HG03354 (cell line): Measurements from ENCODE around the gene GCN1.
A peak's percentile ranks its signal among the peaks of the same experiment; 100 is the strongest.
"Not testable (repeated sequence)": the region's sequence is repeated elsewhere in the genome, so short reads cannot be mapped to it uniquely, and the experiment has no call there.

Source experiments
- ATAC-seq: cut with Tn5 transposase; IDR thresholded peaks from one replicate; pipeline ENCODE4 v1.9.1; 2021; ENCODE audit warnings: mild to moderate bottlenecking; ENCODE audit not compliant: unreplicated experiment, poor library complexity, severe bottlenecking

The GCN1 gene

DNA sequence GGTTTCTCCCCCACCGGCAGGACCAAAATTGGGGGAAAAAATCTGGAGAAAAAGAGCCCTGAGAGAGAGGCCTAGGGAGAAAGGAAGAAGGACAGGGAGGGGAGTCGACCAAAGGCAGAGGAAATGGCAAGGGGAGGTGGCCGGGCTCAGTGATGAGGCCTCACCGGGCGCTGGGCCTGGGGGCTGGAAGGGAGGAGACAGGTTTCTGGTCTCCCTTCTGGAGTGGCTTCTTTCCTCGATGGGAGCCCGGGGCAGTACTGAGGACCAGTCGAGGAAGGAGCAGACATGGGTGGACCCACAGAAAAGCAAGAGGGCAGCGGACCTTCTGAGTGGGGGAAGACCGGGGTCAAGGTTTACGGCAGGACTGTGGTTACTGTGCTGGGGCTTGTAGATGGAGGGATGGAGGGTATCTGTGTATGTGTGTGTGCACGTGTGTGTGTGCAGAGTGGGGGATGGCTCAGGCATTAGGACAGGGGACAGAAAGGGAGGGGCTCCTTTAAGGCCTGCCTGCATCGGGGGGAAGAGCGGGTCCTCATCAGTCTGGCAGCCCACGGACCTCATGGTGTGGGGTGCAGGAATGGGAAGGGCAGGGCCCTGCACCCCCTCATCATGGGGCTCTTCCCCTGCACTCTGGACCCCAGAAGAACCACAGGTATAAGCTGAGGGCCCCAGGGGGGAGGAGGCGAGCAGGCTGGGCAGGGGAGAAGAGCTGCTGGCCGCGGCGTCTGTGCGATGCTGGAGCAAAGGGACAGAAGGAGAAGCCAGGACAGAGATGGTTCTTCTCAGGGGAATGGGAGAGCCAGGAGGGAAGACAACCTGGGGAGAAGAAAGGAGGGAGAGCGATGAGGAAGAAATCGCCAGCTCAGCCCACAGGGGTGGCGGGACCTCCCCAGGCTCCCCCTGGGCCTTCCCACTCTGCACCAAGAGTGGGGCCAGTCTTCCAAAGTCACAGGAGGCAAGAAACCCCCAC is 21.5 kb upstream of the GCN1 start:
- ATAC-seq, result no peak

DNA sequence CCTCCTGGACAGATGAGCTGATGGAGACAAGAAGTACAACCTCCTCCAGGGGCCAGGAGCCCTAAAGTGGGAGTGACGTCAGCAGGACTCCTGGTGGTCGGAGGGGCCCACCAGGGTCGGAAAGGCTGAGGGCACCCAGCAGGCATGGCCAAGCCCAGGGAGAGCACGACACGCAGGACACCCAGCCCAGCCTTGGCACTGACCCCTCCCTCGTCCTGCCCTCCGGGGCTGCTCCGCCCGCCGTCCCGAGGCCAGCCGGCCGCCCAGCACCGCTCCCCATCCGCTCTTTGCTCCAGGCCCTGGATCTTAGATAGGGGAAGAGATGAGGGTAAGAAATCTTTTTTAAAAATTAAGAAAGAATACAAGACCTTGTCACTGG is 20.8 kb upstream of the GCN1 start:
- no peak for ATAC-seq

DNA sequence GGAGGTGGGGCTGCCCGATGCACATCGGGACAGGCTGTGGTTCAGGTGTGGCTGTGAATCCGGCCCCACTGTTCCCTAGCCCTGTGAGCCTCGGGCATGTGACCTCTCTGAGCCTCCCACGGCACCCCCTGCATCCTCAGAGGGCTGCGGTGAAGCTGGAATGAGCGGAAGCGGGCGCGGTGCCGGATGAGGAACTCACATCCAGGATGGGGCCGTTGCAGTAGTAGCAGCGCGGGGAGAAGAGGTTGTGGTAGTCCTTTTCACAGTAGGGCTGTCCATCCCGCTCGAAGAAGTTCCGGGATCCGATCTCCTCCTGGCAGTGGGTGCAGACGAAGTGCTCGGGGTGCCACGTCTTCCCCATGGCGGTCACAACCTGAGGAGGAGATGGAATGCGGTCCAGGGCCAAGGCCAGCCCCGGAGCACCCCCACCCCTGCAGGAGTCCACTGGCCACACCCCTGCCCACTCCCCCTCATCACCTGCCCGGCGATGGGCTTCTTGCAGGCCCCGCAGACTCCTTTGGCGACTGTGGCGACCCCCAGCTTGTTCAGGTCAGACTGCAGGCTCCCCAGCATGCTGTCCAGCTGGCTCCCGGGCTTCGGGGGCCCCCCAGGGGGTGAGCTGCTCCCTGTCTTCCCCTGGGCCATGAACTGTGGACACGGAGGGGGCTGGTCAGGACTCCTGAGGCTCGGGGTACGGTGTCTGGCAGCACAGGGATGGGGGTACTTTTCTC is 20.3 kb upstream of the GCN1 start:
- no peak for ATAC-seq

DNA sequence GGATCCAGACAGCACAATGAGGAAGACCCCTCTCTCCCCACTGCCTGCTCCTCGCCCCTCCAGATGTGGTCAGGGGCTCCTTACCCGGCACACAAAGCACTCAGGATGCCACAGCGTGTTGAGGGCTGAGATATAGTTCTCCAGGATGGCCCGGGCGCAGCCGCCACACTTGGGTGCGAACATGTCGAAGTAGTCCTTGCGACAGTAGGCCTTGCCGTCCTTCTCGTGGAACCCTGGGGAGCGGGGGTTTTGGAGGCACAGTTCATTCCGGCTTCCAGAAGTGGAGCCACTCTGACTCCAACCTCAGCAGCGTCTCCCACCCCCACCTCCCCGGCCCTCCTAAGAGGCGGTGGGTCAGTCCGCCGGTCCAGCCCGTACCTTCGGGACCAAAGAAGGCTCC is 19.2 kb upstream of the GCN1 start:
- no peak for ATAC-seq

DNA sequence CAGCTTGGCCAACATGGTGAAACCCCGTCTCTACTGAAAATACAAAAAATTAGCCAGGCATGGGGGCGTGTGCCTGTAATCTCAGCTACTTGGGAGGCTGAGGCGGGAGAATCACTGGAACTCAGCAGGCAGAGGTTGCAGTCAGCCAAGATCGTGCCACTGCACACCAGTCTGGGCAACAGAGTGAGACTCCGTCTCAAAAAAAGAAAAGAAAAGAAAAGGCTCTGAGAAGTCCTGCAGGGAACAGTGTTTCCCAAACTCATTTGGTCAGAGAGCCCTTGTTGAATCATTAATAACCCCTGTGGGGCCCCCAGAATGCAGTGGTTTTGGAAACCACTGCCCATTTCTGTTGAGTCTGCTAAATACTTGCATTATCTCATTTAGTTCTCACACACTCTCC is 18.7 kb upstream of the GCN1 start:
- ATAC-seq, result not testable (repeated sequence)

DNA sequence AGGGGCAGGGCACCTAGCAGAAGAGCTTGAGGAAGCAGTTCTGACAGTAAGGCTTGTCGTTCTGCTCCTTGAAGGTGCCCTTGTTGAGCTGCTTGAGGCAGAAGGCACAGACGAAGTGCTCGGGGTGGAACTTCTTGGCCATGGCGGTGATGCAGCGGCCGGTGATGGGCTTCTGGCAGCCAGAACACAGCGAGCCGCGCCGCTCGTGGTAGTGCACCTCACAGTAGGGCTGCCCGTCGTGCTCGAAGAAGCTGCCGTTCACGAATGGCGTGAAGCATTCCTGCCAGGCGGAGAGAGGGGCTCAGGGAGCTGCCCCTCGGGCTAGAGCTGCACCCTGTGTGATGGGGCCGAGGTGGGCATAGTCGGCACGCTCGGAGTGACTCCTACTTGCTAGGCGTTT is 17.8 kb upstream of the GCN1 start:
- no peak for ATAC-seq

DNA sequence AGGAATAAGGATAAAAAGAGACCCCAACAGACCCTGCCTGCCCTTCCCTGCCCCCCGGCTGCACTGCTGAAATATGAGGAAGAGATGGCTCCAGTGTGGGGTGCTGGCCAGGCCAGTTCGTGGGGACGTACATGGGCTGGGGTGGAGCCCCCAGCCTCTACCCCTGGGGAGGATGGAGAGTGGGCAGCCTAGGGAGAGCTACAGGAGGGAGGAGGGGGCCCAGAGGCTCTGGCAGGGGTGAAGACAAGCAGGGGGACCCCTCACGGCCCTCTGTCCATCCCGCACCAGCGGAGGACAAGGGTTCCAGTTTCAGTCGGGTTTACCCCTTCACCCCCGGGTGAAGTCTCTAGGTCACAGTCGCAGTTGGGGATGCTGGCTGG is 17.4 kb upstream of the GCN1 start:
- ATAC-seq, result no peak

DNA sequence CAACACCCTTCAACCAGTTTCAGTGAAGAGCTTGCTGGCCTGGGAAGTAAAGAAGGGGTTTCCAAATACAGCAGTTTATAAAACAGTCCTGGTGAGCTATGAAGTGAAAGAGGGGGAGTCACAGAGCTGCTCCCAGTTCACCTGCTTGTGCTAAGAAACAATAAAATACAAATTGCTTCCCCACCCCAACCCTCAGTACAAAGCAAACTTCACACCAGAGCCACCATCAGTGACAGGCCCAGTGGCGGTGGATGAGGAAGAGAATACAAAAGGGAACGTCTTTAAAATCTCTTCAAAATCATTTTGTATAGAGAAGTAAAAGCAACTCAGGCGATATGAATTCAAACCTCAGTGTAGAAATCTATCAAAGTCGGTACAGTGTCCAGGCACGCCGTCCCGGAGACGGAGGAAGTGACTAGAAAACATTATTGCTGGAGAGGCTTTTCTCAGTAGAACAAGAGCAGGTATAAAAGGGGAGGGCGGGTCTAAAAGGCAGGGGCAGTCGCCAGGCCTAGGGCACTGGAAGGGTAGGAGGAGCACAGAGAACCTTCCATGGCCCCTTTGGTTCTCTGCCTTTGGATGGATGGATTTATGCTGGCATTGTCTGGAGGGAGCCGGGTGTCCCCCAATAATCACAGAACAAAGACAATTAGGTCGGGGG is 16.9 kb upstream of the GCN1 start:
- ATAC-seq, result no peak

DNA sequence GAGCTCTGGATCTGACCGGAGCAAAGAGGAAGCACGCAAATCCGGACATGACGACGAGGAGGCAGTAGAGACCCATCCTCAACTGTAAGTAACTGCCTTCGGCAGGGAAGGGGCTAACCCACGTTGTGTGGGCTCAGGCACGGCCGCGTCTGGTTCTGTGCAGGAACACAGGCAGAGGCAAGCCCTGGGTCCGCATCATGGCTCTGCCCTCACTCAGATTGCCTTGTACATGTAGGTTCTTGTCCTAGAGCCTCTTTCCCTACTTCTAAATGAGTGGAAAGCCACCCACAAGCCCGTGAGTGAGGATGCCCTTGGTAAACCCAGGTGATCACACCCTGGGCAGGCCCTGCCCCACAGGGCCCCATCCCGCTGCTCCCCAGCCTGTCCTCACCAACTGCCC is 15.3 kb upstream of the GCN1 start:
- ATAC-seq, result no peak

DNA sequence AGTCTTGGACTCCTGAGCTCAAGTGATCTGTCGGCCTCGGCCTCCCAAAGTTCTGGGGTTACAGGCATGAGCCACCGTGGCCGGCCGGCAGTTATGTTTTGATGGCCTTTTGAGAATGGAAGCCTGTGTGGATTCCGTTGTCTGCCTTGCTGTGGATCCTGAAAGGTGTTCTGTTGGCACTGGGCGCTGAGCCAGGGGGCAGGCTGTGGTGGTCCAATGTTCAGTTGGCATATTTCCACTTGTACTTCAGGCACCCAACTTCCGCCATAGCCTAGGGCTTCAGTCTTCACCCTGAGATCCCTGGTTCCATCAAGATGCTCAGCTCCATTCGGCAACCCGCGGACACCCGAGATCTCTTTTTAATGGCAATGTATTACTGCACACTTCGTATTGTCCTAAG is 12.7 kb upstream of the GCN1 start:
- no peak for ATAC-seq

DNA sequence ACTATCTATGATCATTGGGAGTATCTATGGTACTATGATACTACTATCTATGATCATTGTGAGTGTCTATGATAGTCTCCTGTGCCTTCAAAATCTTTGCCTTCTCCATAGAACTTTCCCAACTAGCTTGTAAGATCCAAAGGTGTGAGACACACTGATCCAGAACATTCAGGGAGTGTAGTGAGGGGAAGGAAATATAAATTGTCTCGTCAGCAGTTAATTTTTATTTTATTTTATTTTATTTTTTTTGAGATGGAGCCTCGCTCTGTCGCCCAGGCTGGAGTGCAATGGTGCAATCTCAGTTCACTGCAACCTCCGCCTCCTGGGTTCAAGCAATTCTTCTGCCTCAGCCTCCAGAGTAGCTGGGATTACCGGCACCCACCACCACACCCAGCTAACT is 12.3 kb upstream of the GCN1 start:
- not testable (repeated sequence) for ATAC-seq

DNA sequence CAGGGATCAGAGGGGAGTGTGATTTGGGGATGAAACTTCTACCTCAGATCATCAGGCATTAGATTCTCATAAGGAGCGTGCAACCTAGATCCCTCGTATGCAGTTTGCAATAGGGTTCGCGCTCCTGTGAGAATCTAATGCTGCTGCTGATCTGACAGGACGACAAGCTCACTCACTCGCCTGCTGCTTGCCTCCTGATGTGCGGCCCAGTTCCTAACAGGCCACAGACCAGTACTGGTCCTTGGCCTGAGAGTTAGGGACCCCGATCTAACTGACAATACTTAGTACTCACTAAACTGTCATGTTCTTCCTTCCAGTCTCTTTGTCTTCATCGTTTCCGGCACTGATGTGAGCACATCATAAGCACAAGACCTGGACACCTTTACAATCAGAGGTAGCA is 11.7 kb upstream of the GCN1 start:
- no peak for ATAC-seq

DNA sequence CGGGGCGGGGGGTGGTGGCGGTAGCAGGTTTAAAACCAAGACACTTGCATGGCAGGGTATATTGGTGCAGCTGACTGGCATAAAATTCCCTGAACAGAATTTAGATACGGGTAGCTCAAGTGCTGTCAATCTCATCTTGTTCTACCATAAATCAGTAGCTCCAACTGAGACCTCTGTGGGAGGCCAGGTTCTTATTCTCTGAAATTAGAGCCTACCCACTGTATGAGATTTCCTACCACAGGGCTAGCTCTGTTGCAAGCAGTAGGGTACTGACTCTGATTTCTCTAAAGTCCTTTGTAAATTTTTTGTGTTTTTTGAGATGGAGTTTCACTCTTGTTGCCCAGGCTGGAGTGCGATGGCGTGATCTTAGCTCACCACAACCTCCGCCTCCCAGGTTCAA is 9.7 kb upstream of the GCN1 start:
- no peak for ATAC-seq

DNA sequence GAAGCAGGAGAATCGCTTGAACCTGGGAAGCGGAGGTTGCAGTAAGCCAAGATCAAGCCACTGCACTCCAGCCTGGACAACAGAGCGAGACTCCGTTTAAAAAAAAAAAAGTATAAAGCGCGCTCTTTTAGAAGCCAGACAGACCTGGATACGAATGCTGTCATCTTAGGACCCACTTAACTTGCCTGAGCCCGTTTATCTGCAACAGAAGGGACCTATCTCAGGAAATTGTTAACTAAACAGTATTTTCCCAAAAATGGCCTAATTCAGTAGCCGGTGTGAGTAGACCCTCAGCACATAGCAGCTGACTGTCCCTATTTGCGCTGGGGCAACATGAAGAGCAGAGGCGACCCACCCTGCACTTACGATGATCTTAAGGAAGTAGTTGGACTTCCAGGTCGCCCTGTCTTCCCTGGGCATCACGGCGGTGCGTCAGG is 5.9 kb upstream of the GCN1 start:
- ATAC-seq, result no peak

DNA sequence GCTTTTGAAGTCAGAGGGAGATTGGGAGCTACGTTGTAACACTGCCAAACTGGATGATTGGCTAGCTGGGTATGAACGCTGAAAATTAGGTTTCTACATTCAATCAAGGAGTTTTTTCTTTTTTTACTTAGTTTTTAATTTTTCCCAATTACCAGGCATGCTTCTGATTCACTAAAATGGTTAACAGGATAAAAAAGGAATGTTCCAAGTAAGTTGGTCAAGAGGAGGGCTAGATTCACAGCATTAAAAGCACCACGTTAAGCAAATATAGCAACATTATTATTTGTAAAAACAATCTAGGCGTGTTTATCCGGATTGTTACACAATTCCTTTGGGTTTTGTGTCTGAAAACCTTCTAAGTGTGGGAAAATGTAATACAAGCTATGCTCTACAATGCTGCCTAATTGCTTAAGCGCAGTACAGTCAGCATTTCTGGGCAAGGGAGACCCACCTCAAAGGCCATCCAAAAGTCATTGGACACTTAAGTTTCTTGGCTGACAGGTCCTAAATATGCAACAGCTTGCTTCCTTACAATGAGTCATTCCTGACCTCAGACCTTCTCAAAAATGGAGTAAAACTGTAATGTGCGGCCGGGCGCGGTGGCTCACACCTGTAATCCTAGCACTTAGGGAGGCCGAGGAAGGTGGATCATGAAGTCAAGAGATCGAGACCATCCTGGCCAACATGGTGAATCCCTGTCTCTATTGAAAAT is 5.2 kb upstream of the GCN1 start:
- no peak for ATAC-seq

DNA sequence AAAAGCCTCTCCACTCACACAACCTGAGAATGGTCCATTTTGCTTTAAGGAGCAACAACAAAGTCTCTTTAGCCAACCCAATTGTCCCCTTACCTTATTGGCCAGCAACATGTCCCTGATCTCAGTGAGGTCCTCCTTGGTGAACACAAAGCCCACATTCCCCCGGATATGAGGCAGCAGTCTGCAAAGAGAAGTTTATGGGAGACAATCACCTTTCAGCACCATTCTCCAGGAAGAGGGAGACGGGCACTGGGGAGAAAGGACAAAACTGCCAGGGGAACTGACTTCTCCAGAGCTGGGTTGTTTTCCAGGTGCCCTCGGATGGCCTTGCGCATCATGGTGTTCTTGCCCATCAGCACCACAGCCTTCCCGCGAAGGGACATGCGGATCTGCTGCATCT is 4.5 kb upstream of the GCN1 start:
- ATAC-seq, result no peak

DNA sequence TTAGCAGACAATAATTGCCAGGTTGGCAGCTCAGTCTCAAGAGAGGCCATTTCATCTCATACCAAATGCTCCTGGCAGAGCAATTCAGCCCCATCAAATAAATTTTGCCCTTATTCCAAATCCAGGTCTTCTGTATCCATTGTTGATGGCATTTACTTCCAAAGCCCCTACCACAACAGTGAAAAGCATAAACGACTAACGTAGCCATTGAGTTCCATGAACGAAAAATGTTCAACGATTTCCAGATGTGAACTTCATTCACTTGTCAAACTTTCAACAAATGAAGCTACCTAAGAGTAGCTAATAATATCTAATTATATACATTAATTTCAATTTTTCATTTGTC is 3.0 kb upstream of the GCN1 start:
- no peak for ATAC-seq

DNA sequence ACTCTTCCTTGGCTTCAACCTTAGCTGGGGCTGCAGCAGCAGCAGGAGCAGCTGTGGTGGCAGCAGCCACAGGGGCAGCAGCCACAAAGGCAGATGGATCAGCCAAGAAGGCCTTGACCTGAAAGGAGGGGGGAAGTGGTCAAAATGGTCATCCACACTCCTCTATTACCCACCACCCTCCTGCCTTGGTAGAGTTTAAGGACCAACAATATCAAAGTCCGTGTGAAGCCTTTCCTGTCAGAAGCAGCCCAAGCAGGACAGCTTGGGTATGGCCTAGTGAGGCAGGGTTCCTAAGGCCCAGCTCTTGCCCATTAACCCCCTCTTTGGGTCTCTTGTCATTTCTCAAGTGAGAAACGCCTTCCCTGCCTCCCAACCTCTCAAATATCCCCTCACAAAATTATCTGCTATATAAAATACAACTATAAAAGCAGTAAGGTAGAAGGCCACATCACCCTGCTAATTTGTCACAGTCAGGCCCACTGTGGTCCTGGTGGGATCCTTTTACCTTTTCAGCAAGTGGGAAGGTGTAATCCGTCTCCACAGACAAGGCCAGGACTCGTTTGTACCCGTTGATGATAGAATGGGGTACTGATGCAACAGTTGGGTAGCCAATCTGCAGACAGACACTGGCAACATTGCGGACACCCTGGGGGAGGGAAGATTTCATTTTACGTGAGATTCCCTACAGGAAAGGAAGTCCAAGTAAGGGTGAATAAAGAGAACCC is 2.5 kb upstream of the GCN1 start:
- ATAC-seq, result not testable (repeated sequence)

DNA sequence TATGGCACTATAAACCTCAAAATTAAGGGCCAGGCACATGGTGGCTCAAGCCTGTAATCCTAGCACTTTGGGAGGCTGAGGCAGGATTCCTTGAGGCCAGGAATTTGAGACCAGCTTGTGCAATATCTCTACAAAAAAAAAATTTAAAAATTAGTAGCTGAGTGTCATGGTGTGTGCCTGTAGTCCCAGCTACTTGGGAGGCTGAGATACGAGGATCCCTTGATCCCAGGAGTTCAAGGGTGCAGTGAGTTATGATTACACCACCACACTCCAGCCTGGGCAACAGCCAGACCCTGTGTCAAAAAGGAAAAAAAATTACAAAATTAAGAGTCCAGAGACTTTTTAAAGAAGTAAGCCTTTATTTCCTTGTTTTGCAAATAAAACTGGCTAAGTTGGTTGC is 1.8 kb upstream of the GCN1 start:
- ATAC-seq, result no peak

DNA sequence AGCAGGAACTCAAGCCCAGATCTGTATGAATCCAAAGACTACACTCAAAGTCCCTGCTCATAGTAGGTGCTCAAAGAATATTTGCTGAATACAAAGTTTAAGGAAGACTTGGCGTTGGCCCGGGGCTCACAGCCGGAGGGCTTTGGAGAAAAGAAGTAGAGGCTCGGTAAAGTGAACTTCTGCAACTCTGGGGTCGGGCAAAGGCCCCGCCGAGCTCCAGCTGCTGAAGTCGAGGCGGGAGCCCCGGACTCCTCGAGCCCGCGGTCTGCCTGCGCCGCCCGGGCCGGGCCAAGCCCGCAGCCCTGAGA is 335 bp downstream of the GCN1 start:
- ATAC-seq, result peak; percentile 42
